GM12891 (cell line): ENCODE data around the gene MAP4K3.

Source experiments
- PAX5 ChIP-seq: IDR thresholded peaks from 2 replicates; pipeline ENCODE4 v1.6.1; 2011; ENCODE audit warnings: low read length, moderate library complexity, mild to moderate bottlenecking; ENCODE audit not compliant: insufficient read depth, severe bottlenecking
- POLR2A ChIP-seq: IDR thresholded peaks from 2 replicates; pipeline ENCODE4 v1.6.1; 2011; ENCODE audit warnings: low read depth, low read length, control low read depth
- POLR2AphosphoS5 ChIP-seq: IDR thresholded peaks from 2 replicates; pipeline ENCODE4 v1.6.1; 2011; ENCODE audit warnings: low read depth, low read length, control low read depth
- POU2F2 ChIP-seq: IDR thresholded peaks from 2 replicates; pipeline ENCODE4 v1.6.1; 2011; ENCODE audit warnings: low read depth, mild to moderate bottlenecking, control low read depth, low read length, moderate library complexity
- SPI1 ChIP-seq: IDR thresholded peaks from 2 replicates; pipeline ENCODE4 v1.6.1; 2011; ENCODE audit warnings: low read depth, low read length, control low read depth
- TAF1 ChIP-seq: IDR thresholded peaks from 2 replicates; pipeline ENCODE4 v1.6.1; 2011; ENCODE audit warnings: low read depth, low read length, control low read depth

DNA sequence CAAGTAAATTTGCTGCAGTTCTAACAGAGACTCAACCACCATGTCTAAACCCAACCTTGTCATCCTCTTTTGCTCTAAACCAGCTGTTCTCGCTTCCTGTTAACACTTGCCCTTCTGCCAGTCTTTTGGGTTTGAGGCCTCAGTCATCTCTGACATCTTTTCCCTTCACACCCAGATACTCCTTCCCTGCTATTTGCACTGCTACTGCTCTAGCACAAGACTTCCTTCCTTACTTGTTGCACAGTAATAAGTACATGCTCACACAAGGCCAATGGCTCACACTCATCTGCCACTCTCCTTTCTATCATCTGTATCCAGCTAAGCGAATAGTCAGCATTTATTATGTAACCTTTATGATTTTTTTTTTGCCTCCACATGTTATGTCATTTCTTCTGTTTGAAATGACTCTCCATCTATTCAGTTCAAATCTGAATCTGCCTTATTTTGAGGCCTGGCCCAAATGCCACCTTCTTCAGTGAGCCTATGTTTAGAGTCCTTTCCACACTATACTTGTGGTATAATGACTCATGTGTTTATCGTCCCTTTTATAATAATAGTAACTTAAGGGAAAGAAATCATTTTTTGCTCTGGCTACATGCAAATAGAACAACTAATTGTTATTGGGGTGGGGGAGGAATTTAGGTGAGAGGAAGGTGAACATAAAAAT is 170.8 kb downstream of the MAP4K3 start:
- TF ChIP-seq POU2F2 (no peak), POLR2A (no peak), POLR2AphosphoS5 (no peak), TAF1 (no peak), PAX5 (no peak), SPI1 (peak; percentile 79)
